BLaER1 treated with 17β-estradiol and CSF1 and Interleukin-3, amounts not matched to agents 10 nM and 100 nM (cell line): ENCODE data around the gene C3orf18.

Source experiments
- H3K27ac ChIP-seq, 11 experiments: shearing (Covaris generic); formaldehyde crosslinking; 2 replicates each; pipeline ENCODE4 v1.8.1; 2022
- H3K27me3 ChIP-seq, 11 experiments: shearing (Covaris generic); formaldehyde crosslinking; 2 replicates each; pipeline ENCODE4 v1.8.1; 2022
- H3K36me3 ChIP-seq, 11 experiments: shearing (Covaris generic); formaldehyde crosslinking; 2 replicates each; pipeline ENCODE4 v1.8.1; 2022
- H3K4me1 ChIP-seq, 10 experiments: shearing (Covaris generic); formaldehyde crosslinking; 2 replicates each; pipeline ENCODE4 v1.8.1; 2022
- H3K4me2 ChIP-seq, 11 experiments: shearing (Covaris generic); formaldehyde crosslinking; 2 replicates each; pipeline ENCODE4 v1.8.1; 2022
- H3K4me3 ChIP-seq, 10 experiments: shearing (Covaris generic); formaldehyde crosslinking; 2 replicates each; pipeline ENCODE4 v1.8.1; 2022
- H3K9ac ChIP-seq, 11 experiments: shearing (Covaris generic); formaldehyde crosslinking; 2 replicates each; pipeline ENCODE4 v1.8.1; 2022
- H3K9me3 ChIP-seq, 11 experiments: shearing (Covaris generic); formaldehyde crosslinking; replicated peaks in 1 of 11; 2 replicates each; pipeline ENCODE4 v1.8.1; 2022
- H4K20me1 ChIP-seq, 11 experiments: shearing (Covaris generic); formaldehyde crosslinking; 2 replicates each; pipeline ENCODE4 v1.8.1; 2022
- Cebpa-rat ChIP-seq, 11 experiments: shearing (Covaris generic); IDR thresholded peaks; 2 replicates each; pipeline ENCODE4 v1.8.1; 2022

The C3orf18 gene

GRCh38 chr3:50525191-50525910, 42.2 kb downstream of the C3orf18 start:
- Histone ChIP-seq H3K4me3 (no peak overlapping the region), H3K9me3 (no peaks in the 10 kb centered on the region), H3K36me3 (no peaks in the 10 kb centered on the region), H3K9ac (no peak overlapping the region), H3K27me3 (peaks cover 19 to 31% (median 22%) of the 10 kb centered on the region in 11 experiments), H3K4me2 (peak overlapping the region in 7 of 11 experiments; percentile 1 to 63 (median 54); a peak in 10 of 22 replicates), H3K4me1 (peaks cover 25 to 52% (median 36%) of the 10 kb centered on the region in 10 experiments), H3K27ac (no peak overlapping the region), H4K20me1 (peaks cover 0 to 29% (median 4%) of the 10 kb centered on the region in 11 experiments; a peak in 9 of 22 replicates)
- TF ChIP-seq Cebpa-rat (IDR thresholded peaks at IDR 0.05), result no peak

- Histone ChIP-seq H3K27ac (no peak overlapping the region), H3K9ac (no peak overlapping the region), H3K27me3 (peaks cover 13 to 25% (median 16%) of the 10 kb centered on the region in 11 experiments), H3K9me3 (no peaks in the 10 kb centered on the region), H3K36me3 (no peaks in the 10 kb centered on the region), H4K20me1 (peaks cover 0 to 27% (median 4%) of the 10 kb centered on the region in 11 experiments; a peak in 9 of 22 replicates), H3K4me1 (peaks cover 29 to 54% (median 39%) of the 10 kb centered on the region in 10 experiments), H3K4me2 (no peak overlapping the region), H3K4me3 (no peak overlapping the region)
- no peak for TF ChIP-seq Cebpa-rat (IDR thresholded peaks at IDR 0.05)
Measured at GRCh38 chr3:50524746-50525145, 42.8 kb downstream of the C3orf18 start.

GRCh38 chr3:50523279-50523811, 44.2 kb downstream of the C3orf18 start:
- H3K4me2 ChIP-seq, result peak overlapping the region in 8 of 11 experiments; percentile 2 to 45 (median 19); a peak in 7 of 22 replicates
- H3K27ac ChIP-seq, result no peak overlapping the region
- peaks cover 31 to 68% (median 53%) of the 10 kb centered on the region in 10 experiments for H3K4me1 ChIP-seq
- no peak overlapping the region for H3K4me3 ChIP-seq
- H3K9ac ChIP-seq, result no peak overlapping the region
- H3K36me3 ChIP-seq, result no peaks in the 10 kb centered on the region
- peaks cover 0 to 11% (median 2%) of the 10 kb centered on the region in 11 experiments; a peak in 14 of 22 replicates for H3K27me3 ChIP-seq
- no peaks in the 10 kb centered on the region for H3K9me3 ChIP-seq
- no peak for TF ChIP-seq Cebpa-rat (IDR thresholded peaks at IDR 0.05)
- peaks cover 0 to 21% (median 4%) of the 10 kb centered on the region in 11 experiments; a peak in 8 of 22 replicates for H4K20me1 ChIP-seq

GRCh38 chr3:50521572-50521971, 46.0 kb downstream of the C3orf18 start:
- H3K27ac ChIP-seq, result peak overlapping the region in 6 of 11 experiments; percentile 12 to 50 (median 33); a peak in 9 of 22 replicates
- no peaks in the 10 kb centered on the region for H3K9me3 ChIP-seq
- TF ChIP-seq Cebpa-rat (IDR thresholded peaks at IDR 0.05), result no peak
- no peaks in the 10 kb centered on the region for H3K27me3 ChIP-seq
- H3K9ac ChIP-seq, result peak overlapping the region in 3 of 11 experiments; percentile 36 to 41 (median 39); a peak in 3 of 22 replicates
- no peaks in the 10 kb centered on the region for H3K36me3 ChIP-seq
- peaks cover 0 to 5% (median 0%) of the 10 kb centered on the region in 11 experiments; a peak in 4 of 22 replicates for H4K20me1 ChIP-seq
- H3K4me2 ChIP-seq, result peak overlapping the region; percentile 51 to 93 (median 87)
- no peak overlapping the region for H3K4me3 ChIP-seq
- H3K4me1 ChIP-seq, result peaks cover 36 to 86% (median 71%) of the 10 kb centered on the region in 10 experiments

GRCh38 chr3:50520849-50521248, 46.7 kb downstream of the C3orf18 start:
- H3K9ac ChIP-seq, result peak overlapping the region in 4 of 11 experiments; percentile 2 to 44 (median 40); a peak in 5 of 22 replicates
- no peaks in the 10 kb centered on the region for H3K36me3 ChIP-seq
- H3K4me2 ChIP-seq, result peak overlapping the region; percentile 51 to 93 (median 87)
- H3K9me3 ChIP-seq, result no peaks in the 10 kb centered on the region
- peaks cover 0 to 4% (median 0%) of the 10 kb centered on the region in 11 experiments; a peak in 2 of 22 replicates for H4K20me1 ChIP-seq
- no peaks in the 10 kb centered on the region for H3K27me3 ChIP-seq
- H3K27ac ChIP-seq, result peak overlapping the region in 5 of 11 experiments; percentile 22 to 50 (median 37); a peak in 7 of 22 replicates
- H3K4me3 ChIP-seq, result 0 out of 20 replicates have a peak overlapping the region, but pooled peaks of 1 of the 10 experiments have one; percentile 27
- peaks cover 38 to 92% (median 77%) of the 10 kb centered on the region in 10 experiments for H3K4me1 ChIP-seq
- no peak for TF ChIP-seq Cebpa-rat (IDR thresholded peaks at IDR 0.05)

- no peak overlapping the region for H3K27ac ChIP-seq
- H3K36me3 ChIP-seq, result no peaks in the 10 kb centered on the region
Measured at GRCh38 chr3:50519471-50520089, 48.0 kb downstream of the C3orf18 start.

GRCh38 chr3:50518436-50518835, 49.1 kb downstream of the C3orf18 start:
- Histone ChIP-seq H3K9me3 (no peaks in the 10 kb centered on the region), H3K4me1 (peaks cover 47 to 100% (median 93%) of the 10 kb centered on the region in 10 experiments), H3K4me3 (no peak overlapping the region), H4K20me1 (peaks cover 0 to 6% (median 0%) of the 10 kb centered on the region in 11 experiments; a peak in 2 of 22 replicates), H3K27me3 (no peaks in the 10 kb centered on the region), H3K36me3 (no peaks in the 10 kb centered on the region), H3K27ac (no peak overlapping the region), H3K9ac (no peak overlapping the region), H3K4me2 (peak overlapping the region in 9 of 11 experiments; percentile 33 to 98 (median 95); a peak in 9 of 22 replicates)
- TF ChIP-seq Cebpa-rat (IDR thresholded peaks at IDR 0.05), result no peak

More at GRCh38 chr3:50519471-50520089, 48.0 kb downstream of the C3orf18 start:
- no peak for TF ChIP-seq Cebpa-rat (IDR thresholded peaks at IDR 0.05)
- Histone ChIP-seq H3K9me3 (no peaks in the 10 kb centered on the region), H3K27me3 (no peaks in the 10 kb centered on the region), H4K20me1 (peaks cover 0 to 6% (median 0%) of the 10 kb centered on the region in 11 experiments; a peak in 3 of 22 replicates), H3K4me3 (no peak overlapping the region), H3K4me1 (peaks cover 43 to 93% (median 85%) of the 10 kb centered on the region in 10 experiments), H3K9ac (no peak overlapping the region), H3K4me2 (peak overlapping the region in 9 of 11 experiments; percentile 2 to 96 (median 52); a peak in 16 of 22 replicates)

- Histone ChIP-seq H3K9ac (no peak overlapping the region; a peak in 1 of 22 replicates), H3K27me3 (no peaks in the 10 kb centered on the region)
- no peak for TF ChIP-seq Cebpa-rat (IDR thresholded peaks at IDR 0.05)
Measured at GRCh38 chr3:50517721-50518206, 49.8 kb downstream of the C3orf18 start.

More at GRCh38 chr3:50517721-50518206, 49.8 kb downstream of the C3orf18 start:
- Histone ChIP-seq H3K9me3 (no peaks in the 10 kb centered on the region), H3K27ac (peak overlapping the region in 1 of 11 experiments; percentile 72; a peak in 1 of 22 replicates), H4K20me1 (peaks cover 0 to 6% (median 0%) of the 10 kb centered on the region in 11 experiments; a peak in 2 of 22 replicates), H3K4me2 (peak overlapping the region in 9 of 11 experiments; percentile 87 to 98 (median 95); a peak in 18 of 22 replicates), H3K4me1 (peaks cover 47 to 100% (median 95%) of the 10 kb centered on the region in 10 experiments), H3K36me3 (no peaks in the 10 kb centered on the region), H3K4me3 (no peak overlapping the region)
